Measurements from ENCODE around the gene B4GALT2. TPM values are rescaled to one million over a fixed set of nuclear protein-coding genes. Genes with fewer than 3 reads are reported as not detected.

Gene B4GALT2
- total and polyA plus RNA-seq, 10 of the 15 experiments (the other 5 are each of a cell fraction or from before 2014, with no cell fraction given) = 0.98 to 61.0 (median 23.4) TPM

GRCh38 chr1:43934101-43934985, 44.7 kb upstream of the B4GALT2 start (continued):
- TF ChIP-seq SKIL (IDR thresholded peaks at IDR 0.05; ENCODE audit: low read depth, poor library complexity, severe bottlenecking) (no peak), YY1 (IDR thresholded peaks at IDR 0.05; ENCODE audit: low read depth, low read length) (peak; percentile 85), MYB (IDR thresholded peaks at IDR 0.05; ENCODE audit: borderline replicate concordance, low read depth, low read length) (no peak), BCL11A (IDR thresholded peaks at IDR 0.05; ENCODE audit: low read depth, low read length) (no peak), TCF7 (IDR thresholded peaks at IDR 0.05; ENCODE audit: borderline replicate concordance) (no peak), BACH1 (IDR thresholded peaks at IDR 0.05; ENCODE audit: borderline replicate concordance) (no peak), CBX5 (IDR thresholded peaks at IDR 0.05; ENCODE audit: low read depth) (no peak), CTCF (IDR thresholded peaks at IDR 0.05 in 2 of 3, conservative IDR thresholded peaks at IDR 0.05 in 1 of 3; ENCODE audit: control insufficient read depth in 2 of 3, extremely low read depth in 1 of 3, insufficient read depth in 1 of 3, low read depth in 3 of 3, low read length in 3 of 3) (peak; percentile 84 to 92 (median 85)), PAX5 (IDR thresholded peaks at IDR 0.05; ENCODE audit: borderline replicate concordance, low read depth, low read length) (no peak), E2F4 (IDR thresholded peaks at IDR 0.05; ENCODE audit: low read depth, low read length) (no peak), E2F8 (IDR thresholded peaks at IDR 0.05; ENCODE audit: low read depth, partially characterized antibody) (no peak), ASH2L (IDR thresholded peaks at IDR 0.05; ENCODE audit: borderline replicate concordance, low read depth) (no peak), STAT1 (conservative IDR thresholded peaks at IDR 0.05) (no peak), NFYA (IDR thresholded peaks at IDR 0.05; ENCODE audit: borderline replicate concordance, low read depth, low read length) (no peak), ESRRA (IDR thresholded peaks at IDR 0.05; ENCODE audit: low read length) (no peak), GABPA (IDR thresholded peaks at IDR 0.05; ENCODE audit: low read depth) (no peak), YBX1 (IDR thresholded peaks at IDR 0.05) (no peak), HDAC6 (IDR thresholded peaks at IDR 0.05; ENCODE audit: unreplicated experiment) (no peak), RAD21 (IDR thresholded peaks at IDR 0.05; ENCODE audit: insufficient read depth, low read depth, low read length) (peak; percentile 80), SP1 (IDR thresholded peaks at IDR 0.05; ENCODE audit: low read depth, low read length) (no peak), HDAC2 (IDR thresholded peaks at IDR 0.05) (no peak), SMC3 (IDR thresholded peaks at IDR 0.05; ENCODE audit: borderline replicate concordance, low read length) (peak; percentile 83), NBN (IDR thresholded peaks at IDR 0.05) (peak; percentile 46), IRF4 (IDR thresholded peaks at IDR 0.05; ENCODE audit: low read depth, low read length) (0 out of 2 replicates have a peak, but pooled peaks have one; percentile 21)

All from GM12878 (cell line).